Spinal cord (tissue), 4 donors: ENCODE data around the gene SULT1A3. TPM values are rescaled to one million over a fixed set of nuclear protein-coding genes. Genes with fewer than 3 reads are reported as not detected.

Experiments used
- polyA plus RNA-seq, 2 donors: library from polyadenylated mRNA; unstranded; fragments of 120-200 nt; gene quantifications; one replicate each; pipeline ENCODE4 v1.2.1, GENCODE V29; 2013; ENCODE audit not compliant: insufficient read length in 2 of 2
- small RNA-seq: library from RNA; depleted of rRNA; stranded (forward); fragments of <200 nt; gene quantifications from one replicate; pipeline ENCODE3, GENCODE V24; 2014; ENCODE audit warnings: low replicate concordance
- total RNA-seq, 2 donors: library from RNA; depleted of rRNA in 1 of 2; stranded (reverse); fragments of 120-200 nt in 1 of 2; fragments of >200 nt in 1 of 2; gene quantifications; one replicate each; pipeline versions ENCODE4 v1.2.3 to v1.2.4, GENCODE V29; 2013 to 2014

Gene SULT1A3
- total and polyA plus RNA-seq, 4 donors = 1.5 to 21.3 (median 17.1) TPM

Small RNA genes within 50 kb of the gene (small RNA-seq; reads per million reads assigned to genes)
- not detected for gene AC106782.4

Other genes starting within 250 kb of the SULT1A3 start
- 10 to 100 TPM; 32.5 to 83.1 TPM for gene TMEM219, start 237.2 kb upstream of the SULT1A3 start, total RNA-seq
- gene TMEM219, start 237.2 kb upstream of the SULT1A3 start, polyA plus RNA-seq = 10 to 100 TPM; 83.5 to 91.4 TPM
- 10 to 100 TPM; 42.2 to 52.3 TPM for gene TAOK2, start 225.4 kb upstream of the SULT1A3 start, total RNA-seq
- gene TAOK2, start 225.4 kb upstream of the SULT1A3 start, polyA plus RNA-seq = 10 to 100 TPM; 80.6 to 87.1 TPM
- gene HIRIP3, start 203.6 kb upstream of the SULT1A3 start, total RNA-seq = 10 to 100 TPM; 12.2 to 13.7 TPM
- 10 to 100 TPM; 26.2 to 28.8 TPM for gene HIRIP3, start 203.6 kb upstream of the SULT1A3 start, polyA plus RNA-seq
- gene INO80E, start 203.0 kb upstream of the SULT1A3 start, total RNA-seq = 10 to 100 TPM; 24.9 to 50.6 TPM
- 10 to 100 TPM; 66.4 to 70.9 TPM for gene INO80E, start 203.0 kb upstream of the SULT1A3 start, polyA plus RNA-seq
- gene DOC2A, start 188.2 kb upstream of the SULT1A3 start, total RNA-seq = 10 to 100 TPM in 1 of 2 donors, 1 to 10 TPM in 1; 7.6 to 14.8 TPM
- gene DOC2A, start 188.2 kb upstream of the SULT1A3 start, polyA plus RNA-seq = 10 to 100 TPM; 60.4 to 61.6 TPM
- not detected for gene C16orf92, start 176.1 kb upstream of the SULT1A3 start, total RNA-seq
- gene C16orf92, start 176.1 kb upstream of the SULT1A3 start, polyA plus RNA-seq = 1 to 10 TPM in 1 of 2 donors, under 1 TPM in 1; 0.76 to 2.0 TPM
- 10 to 100 TPM; 10.2 to 19.2 TPM for gene TLCD3B, start 168.0 kb upstream of the SULT1A3 start, total RNA-seq
- gene TLCD3B, start 168.0 kb upstream of the SULT1A3 start, polyA plus RNA-seq = 100 to 1,000 TPM; 119 to 136 TPM
- gene ALDOA, start 133.5 kb upstream of the SULT1A3 start, total RNA-seq = 100 to 1,000 TPM; 264 to 594 TPM
- 100 to 1,000 TPM; 832 to 849 TPM for gene ALDOA, start 133.5 kb upstream of the SULT1A3 start, polyA plus RNA-seq
- 10 to 100 TPM; 51.6 to 59.6 TPM for gene PPP4C, start 123.3 kb upstream of the SULT1A3 start, total RNA-seq
- gene PPP4C, start 123.3 kb upstream of the SULT1A3 start, polyA plus RNA-seq = 100 to 1,000 TPM in 1 of 2 donors, 10 to 100 TPM in 1; 96.0 to 104 TPM
- under 1 TPM; 0.20 to 0.99 TPM for gene TBX6, start 107.3 kb upstream of the SULT1A3 start, total RNA-seq
- gene TBX6, start 107.3 kb upstream of the SULT1A3 start, polyA plus RNA-seq = 1 to 10 TPM; 1.0 to 2.7 TPM
- gene YPEL3, start 103.0 kb upstream of the SULT1A3 start, total RNA-seq = 10 to 100 TPM; 30.6 to 40.9 TPM
- gene YPEL3, start 103.0 kb upstream of the SULT1A3 start, polyA plus RNA-seq = 100 to 1,000 TPM; 131 to 142 TPM
- 1 to 10 TPM; 1.2 to 4.8 TPM for gene GDPD3, start 85.7 kb upstream of the SULT1A3 start, total RNA-seq
- 10 to 100 TPM in 1 of 2 donors, 1 to 10 TPM in 1; 6.8 to 10.9 TPM for gene GDPD3, start 85.7 kb upstream of the SULT1A3 start, polyA plus RNA-seq
- 10 to 100 TPM; 25.0 to 42.2 TPM for gene MAPK3, start 76.0 kb upstream of the SULT1A3 start, total RNA-seq
- gene MAPK3, start 76.0 kb upstream of the SULT1A3 start, polyA plus RNA-seq = 100 to 1,000 TPM; 136 to 144 TPM
- gene CORO1A, start 15.7 kb upstream of the SULT1A3 start, total RNA-seq = 10 to 100 TPM; 13.8 to 25.8 TPM
- gene CORO1A, start 15.7 kb upstream of the SULT1A3 start, polyA plus RNA-seq = 10 to 100 TPM; 44.8 to 50.6 TPM
- gene BOLA2B, start 5.6 kb upstream of the SULT1A3 start, total RNA-seq = 100 to 1,000 TPM in 1 of 2 donors, 10 to 100 TPM in 1; 10.1 to 102 TPM
- gene BOLA2B, start 5.6 kb upstream of the SULT1A3 start, polyA plus RNA-seq = 10 to 100 TPM; 37.8 to 45.9 TPM
- gene SLX1A, start 5.4 kb upstream of the SULT1A3 start, total RNA-seq = 10 to 100 TPM in 1 of 2 donors, 1 to 10 TPM in 1; 4.5 to 24.0 TPM
- 10 to 100 TPM; 32.5 to 47.2 TPM for gene SLX1A, start 5.4 kb upstream of the SULT1A3 start, polyA plus RNA-seq
- gene NPIPB13, start 49.2 kb downstream of the SULT1A3 start, total RNA-seq = 1 to 10 TPM; 3.0 to 4.3 TPM
- gene NPIPB13, start 49.2 kb downstream of the SULT1A3 start, polyA plus RNA-seq = 10 to 100 TPM in 1 of 2 donors, 1 to 10 TPM in 1; 5.6 to 32.5 TPM
- gene CD2BP2, start 156.1 kb downstream of the SULT1A3 start, total RNA-seq = 10 to 100 TPM; 26.7 to 49.9 TPM
- 10 to 100 TPM; 60.6 to 63.9 TPM for gene CD2BP2, start 156.1 kb downstream of the SULT1A3 start, polyA plus RNA-seq
- gene TBC1D10B, start 171.2 kb downstream of the SULT1A3 start, total RNA-seq = 10 to 100 TPM; 26.0 to 31.4 TPM
- 10 to 100 TPM; 65.9 to 74.1 TPM for gene TBC1D10B, start 171.2 kb downstream of the SULT1A3 start, polyA plus RNA-seq
- gene MYL11, start 175.5 kb downstream of the SULT1A3 start, total RNA-seq = 1 to 10 TPM; 3.0 to 3.4 TPM
- gene MYL11, start 175.5 kb downstream of the SULT1A3 start, polyA plus RNA-seq = 10 to 100 TPM in 1 of 2 donors, 1 to 10 TPM in 1; 1.4 to 11.4 TPM
- under 1 TPM; 0.10 to 0.44 TPM for gene SEPTIN1, start 183.3 kb downstream of the SULT1A3 start, total RNA-seq
- 1 to 10 TPM; 5.0 to 5.9 TPM for gene SEPTIN1, start 183.3 kb downstream of the SULT1A3 start, polyA plus RNA-seq
- 10 to 100 TPM in 1 of 2 donors, 1 to 10 TPM in 1; 9.5 to 12.1 TPM for gene ZNF48, start 196.2 kb downstream of the SULT1A3 start, total RNA-seq
- gene ZNF48, start 196.2 kb downstream of the SULT1A3 start, polyA plus RNA-seq = 10 to 100 TPM; 18.6 to 19.2 TPM
- gene ZNF771, start 208.4 kb downstream of the SULT1A3 start, total RNA-seq = 10 to 100 TPM in 1 of 2 donors, 1 to 10 TPM in 1; 8.1 to 13.5 TPM
- 10 to 100 TPM; 19.3 to 20.5 TPM for gene ZNF771, start 208.4 kb downstream of the SULT1A3 start, polyA plus RNA-seq
- 10 to 100 TPM; 18.1 to 23.0 TPM for gene DCTPP1, start 230.8 kb downstream of the SULT1A3 start, total RNA-seq
- 10 to 100 TPM; 47.6 to 49.5 TPM for gene DCTPP1, start 230.8 kb downstream of the SULT1A3 start, polyA plus RNA-seq
- 10 to 100 TPM in 1 of 2 donors, 1 to 10 TPM in 1; 6.8 to 14.2 TPM for gene SEPHS2, start 246.6 kb downstream of the SULT1A3 start, total RNA-seq
- gene SEPHS2, start 246.6 kb downstream of the SULT1A3 start, polyA plus RNA-seq = 10 to 100 TPM; 33.8 to 37.1 TPM